Muscle of arm (tissue), 12 donors: ENCODE data around the gene BCL2L11. TPM values are rescaled to one million over a fixed set of nuclear protein-coding genes. Genes with fewer than 3 reads are reported as not detected.

Source experiments
- DNase-seq: peaks from one replicate; pipeline ENCODE4 v3.0.0-alpha.2; 2013
- polyA plus RNA-seq, 12 donors: library from polyadenylated mRNA; unstranded; fragments of 120-200 nt; gene quantifications; one replicate each; pipeline ENCODE4 v1.2.1, GENCODE V29; 2013; ENCODE audit not compliant: insufficient read length in 12 of 12

The BCL2L11 gene
- polyA plus RNA-seq, 12 donors, result 7.5 to 61.4 (median 10.0) TPM; not detected in 1

GRCh38 chr2:111140815-111141214 is 20.1 kb downstream of the BCL2L11 start:
- no peak for DNase-seq

DNA sequence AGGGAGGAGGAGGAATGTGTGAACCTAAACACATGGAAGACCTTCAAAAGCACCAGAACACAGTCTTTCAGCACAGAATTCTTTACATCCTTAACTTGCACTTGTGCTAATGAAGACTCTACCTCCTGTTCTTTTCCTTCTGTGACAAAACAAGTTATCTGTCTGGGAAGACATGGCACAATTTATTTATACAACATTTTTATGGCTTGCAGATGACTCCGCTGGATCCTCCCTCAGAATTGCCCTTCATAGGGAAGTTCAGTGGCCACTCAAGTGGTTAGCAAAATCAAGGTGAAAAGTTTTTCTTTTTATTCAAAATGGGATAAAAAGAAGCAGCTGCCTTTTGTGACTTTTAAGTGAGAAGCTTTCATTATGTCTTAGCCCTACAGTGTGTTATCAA is 21.4 kb downstream of the BCL2L11 start:
- no peak for DNase-seq

DNA sequence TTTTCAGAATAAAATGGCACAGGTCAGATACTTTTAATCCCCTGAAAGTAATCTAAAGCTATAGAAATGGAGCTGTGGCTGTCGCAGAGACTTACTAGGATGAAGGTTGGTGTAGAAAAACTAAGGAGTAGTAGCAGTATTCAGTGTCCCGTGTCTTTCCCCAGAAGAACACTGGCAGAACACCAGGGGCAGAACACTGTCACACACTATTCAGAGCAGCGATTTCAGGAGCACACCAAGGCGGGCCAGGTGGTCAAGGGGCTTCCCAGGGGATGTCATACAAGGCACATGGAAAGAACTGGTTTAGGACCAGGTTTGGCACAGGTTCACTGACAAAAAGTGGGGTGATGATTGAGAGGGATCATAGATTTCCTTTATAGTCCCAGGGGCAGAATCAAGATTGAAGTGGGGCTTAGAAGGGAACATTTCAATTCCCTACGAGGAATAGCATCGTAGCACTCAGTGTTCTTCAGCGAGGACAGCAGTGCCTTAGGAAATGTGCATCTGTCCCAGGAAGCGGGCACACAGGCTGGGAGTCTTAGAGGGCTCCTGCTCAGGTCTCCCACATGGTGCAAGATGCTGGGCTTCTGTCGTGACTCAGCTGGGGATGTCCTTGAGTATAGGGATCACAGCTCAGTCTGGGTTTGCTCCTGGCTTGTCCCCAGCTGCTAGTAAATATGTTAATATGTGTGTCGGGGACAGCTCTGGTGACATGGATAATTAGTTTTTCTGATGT is 22.6 kb downstream of the BCL2L11 start:
- no peak for DNase-seq

GRCh38 chr2:111143843-111144198 is 23.1 kb downstream of the BCL2L11 start:
- peak; percentile 35 for DNase-seq

- DNase-seq, result no peak
These were observed 24.5 kb downstream of the BCL2L11 start for GRCh38 chr2:111145103-111145760.

DNA sequence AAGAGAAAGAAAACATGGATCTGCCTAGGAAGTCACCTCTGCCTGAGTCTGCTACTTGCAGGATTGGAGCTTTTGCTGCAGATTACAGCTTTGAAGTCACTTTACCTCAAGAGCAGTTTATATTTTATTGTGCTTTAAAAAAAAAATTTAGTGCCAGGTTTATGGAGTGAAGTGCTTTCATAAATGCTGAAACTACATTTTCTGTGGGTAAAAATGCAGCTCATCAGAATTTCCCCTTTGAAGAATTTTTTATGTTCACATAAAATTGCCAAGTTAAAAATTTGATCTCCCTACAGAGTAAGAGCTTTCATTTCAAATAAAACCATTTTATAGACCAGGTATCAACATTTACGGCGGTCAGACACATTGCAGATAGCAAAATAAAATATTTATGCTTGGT is 25.2 kb downstream of the BCL2L11 start:
- DNase-seq, result no peak

- no peak for DNase-seq
These were observed 27.6 kb downstream of the BCL2L11 start for GRCh38 chr2:111148225-111148873.

DNA sequence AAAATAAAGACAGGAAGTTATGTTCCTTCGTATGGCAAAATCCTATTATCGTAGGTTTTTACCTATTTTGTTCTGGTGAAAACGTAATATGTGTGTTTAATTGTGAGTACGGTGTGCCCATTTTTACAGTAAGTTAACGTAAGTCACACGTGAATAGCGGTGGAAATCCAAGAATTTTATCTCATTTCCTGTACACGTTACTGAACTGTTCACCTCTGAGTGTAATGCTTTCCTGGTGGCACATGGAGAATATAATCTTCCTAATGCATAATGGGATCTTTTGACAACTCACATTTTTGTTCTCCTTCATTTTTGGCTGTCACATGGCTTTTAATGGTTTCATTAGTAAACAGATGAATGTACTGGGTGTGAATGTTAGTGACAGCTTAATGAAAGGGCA is 28.2 kb downstream of the BCL2L11 start:
- DNase-seq, result no peak

GRCh38 chr2:111149882-111150455 is 29.3 kb downstream of the BCL2L11 start:
- DNase-seq, result no peak

GRCh38 chr2:111154758-111155157 is 34.0 kb downstream of the BCL2L11 start:
- no peak for DNase-seq

DNA sequence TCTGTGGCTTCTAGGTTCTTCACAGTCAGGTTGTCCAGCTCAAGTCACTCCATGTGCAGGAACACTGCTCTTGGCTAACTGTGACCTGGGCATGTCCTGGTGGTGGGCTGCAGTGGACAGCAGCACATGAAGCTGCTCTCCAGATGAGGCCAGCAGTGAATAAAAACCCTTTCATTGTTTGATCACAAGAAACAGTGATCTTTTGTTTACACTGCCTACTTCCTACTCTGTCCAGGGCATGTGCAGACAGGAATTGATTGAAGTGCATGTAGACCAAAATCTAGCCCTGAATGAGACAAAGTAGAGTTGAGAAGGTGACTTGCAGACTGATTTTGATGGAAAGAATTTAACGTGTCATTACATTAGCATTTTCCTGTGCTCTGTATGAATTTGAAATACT is 34.9 kb downstream of the BCL2L11 start:
- DNase-seq, result no peak

- no peak for DNase-seq
These were observed 35.8 kb downstream of the BCL2L11 start for GRCh38 chr2:111156529-111156928.

- no peak for DNase-seq
These were observed 36.5 kb downstream of the BCL2L11 start for GRCh38 chr2:111157071-111157661.

DNA sequence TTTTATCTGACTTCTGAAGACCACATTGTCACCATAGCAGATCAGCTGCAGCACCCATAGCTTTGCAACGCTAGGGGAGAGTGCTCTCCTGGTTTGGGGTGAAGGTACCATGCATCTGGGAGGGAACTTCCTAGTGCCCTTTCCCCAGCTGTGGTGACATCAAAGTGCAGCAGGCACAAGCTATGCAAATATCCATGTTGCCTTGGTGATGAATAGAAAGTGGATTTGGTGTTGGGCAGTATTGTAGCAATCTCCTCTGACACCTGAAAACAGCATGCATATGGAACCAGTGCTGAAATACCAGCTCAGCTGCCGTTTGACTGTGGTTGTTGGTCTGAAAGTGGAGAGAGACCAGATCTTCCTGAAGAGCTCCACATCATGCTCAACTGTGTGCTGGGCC is 37.1 kb downstream of the BCL2L11 start:
- DNase-seq, result no peak

- no peak for DNase-seq
These were observed 38.9 kb downstream of the BCL2L11 start for GRCh38 chr2:111159641-111160040.

GRCh38 chr2:111160758-111161157 is 40.0 kb downstream of the BCL2L11 start:
- no peak for DNase-seq

GRCh38 chr2:111161971-111162370 is 41.3 kb downstream of the BCL2L11 start:
- peak; percentile 42 for DNase-seq

DNA sequence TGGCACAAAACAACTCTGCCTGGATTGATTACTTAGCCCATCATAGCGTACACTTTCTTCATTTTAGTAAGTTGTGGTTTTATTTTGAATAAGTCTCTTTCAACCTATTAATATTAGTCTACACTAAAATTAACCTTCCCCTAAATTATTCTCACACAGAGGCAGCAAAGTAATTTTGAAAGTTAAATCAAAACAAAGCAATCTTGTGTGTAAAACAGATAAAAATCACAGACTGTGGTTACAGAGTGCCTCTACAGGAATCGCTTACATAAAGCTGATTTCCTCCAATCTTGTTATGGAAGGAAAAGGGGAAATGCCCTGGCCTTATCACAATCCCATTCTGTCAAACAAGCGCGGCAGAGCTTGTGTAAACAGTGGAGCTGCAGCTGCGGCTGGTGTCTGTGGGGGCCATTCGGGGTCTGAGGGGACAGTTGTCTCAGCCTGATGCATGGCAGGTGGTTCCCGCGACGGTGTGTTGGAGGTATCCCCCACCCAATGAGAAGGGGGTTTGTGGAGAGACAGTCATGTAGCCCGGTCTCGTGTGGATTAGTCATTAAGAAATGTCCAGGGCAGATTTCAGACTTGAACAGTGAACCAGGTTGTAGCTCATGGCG is 42.1 kb downstream of the BCL2L11 start:
- no peak for DNase-seq

- no peak for DNase-seq
These were observed 43.4 kb downstream of the BCL2L11 start for GRCh38 chr2:111164078-111164477.

DNA sequence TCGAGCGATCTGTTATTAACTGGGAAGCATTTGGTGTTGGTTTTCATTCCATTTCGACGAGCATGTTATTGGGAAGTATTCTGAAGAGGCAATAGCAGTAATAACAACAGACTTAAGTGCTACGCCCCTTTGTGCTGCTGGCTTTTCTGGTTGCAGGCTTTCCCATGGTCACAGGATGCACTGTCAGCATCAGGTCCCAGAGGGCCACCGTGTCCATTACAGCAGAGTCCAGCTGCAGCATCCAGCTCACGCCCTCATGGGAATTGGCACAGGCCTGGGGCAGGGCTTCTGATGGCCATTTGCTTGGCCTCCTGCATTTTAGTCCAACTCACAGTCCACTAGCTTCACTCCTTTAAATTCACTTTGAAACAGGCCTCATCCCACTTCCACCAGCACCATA is 44.4 kb downstream of the BCL2L11 start:
- DNase-seq, result peak; percentile 23

- DNase-seq, result no peak
These were observed 45.4 kb downstream of the BCL2L11 start for GRCh38 chr2:111166115-111166514.
